ENCODE data around the gene EFTUD2.

GRCh38 chr17:44898768-44899073, 524 bp downstream of the EFTUD2 start:
- TF ChIP-seq CTCF (IDR thresholded peaks at IDR 0.05) (no peak), POLR2A (IDR thresholded peaks at IDR 0.05) (no peak)

All from stomach (tissue), 4 donors.